NCI-H2081 (cell line): ENCODE measurements around the gene CCDC85B.
A peak's percentile ranks its signal among the peaks of the same experiment; 100 is the strongest.

Experiments
- DNase-seq, 2 experiments: peaks; one replicate each; lab custom pipeline; 2025; lab: John Stamatoyannopoulos, UW

CCDC85B gene

GRCh38 chr11:65911682-65912568, 21.5 kb downstream of the CCDC85B start:
- DNase-seq: peak; percentile 46 to 61

- DNase-seq: no peak
These were observed 22.4 kb downstream of the CCDC85B start for GRCh38 chr11:65912845-65913244.

GRCh38 chr11:65915101-65915820, 24.8 kb downstream of the CCDC85B start:
- no peak for DNase-seq

GRCh38 chr11:65915821-65916251, 25.4 kb downstream of the CCDC85B start:
- no peak for DNase-seq

GRCh38 chr11:65916391-65916790, 25.9 kb downstream of the CCDC85B start:
- no peak for DNase-seq

- no peak for DNase-seq
These were observed 26.6 kb downstream of the CCDC85B start for GRCh38 chr11:65917077-65917433.

- no peak for DNase-seq
These were observed 27.1 kb downstream of the CCDC85B start for GRCh38 chr11:65917434-65918210.

- DNase-seq: peak; percentile 18 to 28
These were observed 28.0 kb downstream of the CCDC85B start, which contains the start of gene C11orf68 for GRCh38 chr11:65918211-65919140. TSS of gene C11orf68 (minus strand) at chr11:65919062. CDS start at chr11:65919031, 31 bp downstream.

- peak; percentile 97 for DNase-seq
These were observed 28.7 kb downstream of the CCDC85B start, which contains the start of gene DRAP1 for GRCh38 chr11:65919141-65919572. TSS of gene DRAP1 (plus strand) at chr11:65919426. CDS start at chr11:65919502, 76 bp downstream.

GRCh38 chr11:65919573-65920371, 29.3 kb downstream of the CCDC85B start:
- DNase-seq: no peak

- no peak for DNase-seq
These were observed 29.9 kb downstream of the CCDC85B start for GRCh38 chr11:65920372-65920802.

GRCh38 chr11:65921033-65921555, 30.6 kb downstream of the CCDC85B start:
- no peak for DNase-seq

- DNase-seq: no peak
These were observed 31.4 kb downstream of the CCDC85B start for GRCh38 chr11:65921876-65922275.

GRCh38 chr11:65922565-65922964, 32.1 kb downstream of the CCDC85B start:
- DNase-seq: no peak

GRCh38 chr11:65925397-65925796, 34.9 kb downstream of the CCDC85B start:
- DNase-seq: no peak

- DNase-seq: no peak
These were observed 37.5 kb downstream of the CCDC85B start for GRCh38 chr11:65927904-65928397.

- DNase-seq: no peak
These were observed 38.2 kb downstream of the CCDC85B start for GRCh38 chr11:65928667-65929066.

- no peak for DNase-seq
These were observed 41.5 kb downstream of the CCDC85B start for GRCh38 chr11:65931773-65932557.

GRCh38 chr11:65932558-65932919, 42.1 kb downstream of the CCDC85B start:
- DNase-seq: no peak
